NCI-H2227 treated with DMSO at 0.1 percent for 48 hours (cell line): ENCODE data around the gene GNAQ.
A peak's percentile ranks its signal among the peaks of the same experiment; 100 is the strongest.

Experiments
- DNase-seq: peaks from one replicate; lab custom pipeline; 2025; lab: John Stamatoyannopoulos, UW

GNAQ gene

GRCh38 chr9:77815260-77815659 lies 216.4 kb downstream of the GNAQ start:
- no peak for DNase-seq

GRCh38 chr9:77811832-77812231 lies 219.8 kb downstream of the GNAQ start:
- no peak for DNase-seq

- no peak for DNase-seq
Observed at GRCh38 chr9:77810637-77811119, 220.9 kb downstream of the GNAQ start.

DNA sequence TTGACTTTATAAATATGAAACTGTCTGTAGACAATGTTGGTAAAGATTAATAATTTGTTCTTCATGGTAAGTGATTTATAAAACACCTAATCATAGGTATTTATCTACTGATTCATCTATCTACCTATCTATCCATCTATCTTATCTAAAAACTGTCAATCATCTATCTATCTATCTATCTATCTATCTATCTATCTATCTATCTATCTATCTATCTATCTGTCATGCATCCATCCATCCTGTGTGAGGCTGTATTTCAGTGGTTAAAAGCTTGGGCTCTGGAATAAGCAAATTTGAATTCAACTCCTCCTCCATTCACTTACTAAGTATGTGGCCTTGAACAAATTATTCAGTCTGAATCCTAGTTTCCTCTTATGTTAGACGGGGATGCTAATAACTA lies 221.6 kb downstream of the GNAQ start:
- DNase-seq: no peak

GRCh38 chr9:77809552-77809951 lies 222.1 kb downstream of the GNAQ start:
- DNase-seq: no peak

GRCh38 chr9:77808751-77809081 lies 222.9 kb downstream of the GNAQ start:
- no peak for DNase-seq

GRCh38 chr9:77807846-77808750 lies 223.5 kb downstream of the GNAQ start:
- DNase-seq: no peak

GRCh38 chr9:77807281-77807683 lies 224.3 kb downstream of the GNAQ start:
- DNase-seq: no peak

- DNase-seq: no peak
Observed at GRCh38 chr9:77806741-77807140, 224.9 kb downstream of the GNAQ start.

- DNase-seq: no peak
Observed at GRCh38 chr9:77805810-77806209, 225.8 kb downstream of the GNAQ start.

DNA sequence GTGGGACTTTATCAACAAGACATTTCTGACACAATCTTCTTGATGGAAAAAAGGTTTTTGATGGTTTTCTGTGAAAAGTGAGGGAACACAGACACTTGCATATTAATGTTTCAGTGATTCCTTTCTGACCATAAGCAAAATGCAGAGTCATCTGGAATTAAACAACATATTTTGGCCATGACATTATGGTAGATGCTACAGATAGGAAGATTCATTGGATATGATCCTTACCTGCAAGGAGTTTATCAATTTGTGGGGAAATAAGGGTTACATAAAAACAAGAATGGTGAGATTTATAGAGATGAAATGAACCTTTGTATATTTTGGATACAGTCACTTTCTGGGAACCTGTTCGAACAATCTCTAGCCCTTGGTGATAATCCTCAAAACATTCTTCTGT lies 228.2 kb downstream of the GNAQ start:
- DNase-seq: no peak

- peak; percentile 74 for DNase-seq
Observed at GRCh38 chr9:77802515-77803293, 228.9 kb downstream of the GNAQ start.

DNA sequence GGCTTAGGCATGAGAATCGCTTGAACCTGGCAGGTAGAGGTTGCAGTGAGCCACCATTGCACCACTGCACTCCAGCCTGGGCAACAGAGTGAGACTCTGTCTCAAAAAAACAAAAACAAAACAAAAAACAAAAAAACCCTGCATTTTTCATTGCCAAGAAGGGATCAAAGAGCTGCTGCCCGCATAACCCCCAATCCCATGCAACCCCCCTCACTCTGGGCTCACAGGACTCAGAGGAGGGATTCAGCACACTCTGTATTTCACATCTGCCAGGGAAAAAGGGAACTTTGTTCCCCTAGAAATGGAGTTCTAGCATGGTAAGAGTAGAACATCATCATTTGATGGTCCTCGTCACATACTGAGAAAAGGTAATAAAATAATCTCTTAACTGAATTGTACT lies 229.5 kb downstream of the GNAQ start:
- no peak for DNase-seq

- no peak for DNase-seq
Observed at GRCh38 chr9:77800924-77801551, 230.6 kb downstream of the GNAQ start.

DNA sequence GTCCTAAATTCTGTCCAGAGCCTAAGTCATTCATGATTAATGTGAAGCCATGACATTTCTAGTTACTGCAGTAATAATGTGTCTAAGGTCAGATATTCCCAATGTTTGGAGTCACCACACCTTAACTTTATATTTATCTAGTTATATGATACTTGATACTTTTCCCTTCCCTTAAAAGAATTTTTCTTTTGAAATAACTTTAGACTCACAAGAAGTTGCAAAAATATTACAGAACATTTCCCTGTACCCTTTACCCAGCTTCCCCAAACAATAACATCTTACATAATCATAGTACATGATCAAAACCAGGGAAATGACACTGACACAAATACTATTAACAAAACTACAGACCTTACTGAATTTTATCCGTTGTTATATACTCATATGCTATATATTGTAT lies 233.5 kb downstream of the GNAQ start:
- no peak for DNase-seq

DNA sequence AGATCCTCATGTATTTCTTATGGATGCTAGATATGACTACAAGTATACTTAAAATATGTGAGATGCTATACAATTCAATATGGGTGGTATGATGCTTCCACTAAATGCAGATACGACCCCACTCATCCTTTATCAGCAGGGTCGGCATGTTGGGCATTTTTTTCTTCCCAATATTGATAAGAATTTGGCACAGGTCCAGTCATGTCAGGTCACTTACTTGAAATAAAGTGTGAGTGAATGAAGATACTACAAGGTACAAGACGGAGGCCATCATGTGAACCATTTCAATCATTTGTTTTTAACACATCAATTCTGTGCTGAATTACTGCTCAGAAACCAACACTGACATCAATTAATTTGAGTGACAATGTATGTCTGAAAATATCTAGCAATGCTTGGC lies 236.6 kb downstream of the GNAQ start:
- no peak for DNase-seq

DNA sequence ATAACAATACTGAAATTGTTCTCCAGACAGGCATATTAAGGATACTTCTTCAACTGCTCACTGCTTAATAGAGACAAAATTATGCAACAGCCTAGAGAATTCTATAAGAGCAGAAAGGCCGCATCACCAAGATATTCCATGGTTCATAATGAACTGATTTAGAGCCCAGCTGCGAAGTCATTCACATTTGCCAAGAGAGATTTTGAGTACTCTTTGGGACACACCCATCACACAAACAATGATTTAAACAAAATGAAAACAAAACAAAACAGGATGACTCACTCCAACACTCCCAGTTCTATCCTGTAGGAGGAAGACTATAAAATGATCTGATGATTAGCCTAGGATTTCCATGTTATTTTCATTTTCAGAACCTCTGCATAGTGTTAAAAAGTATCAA lies 237.8 kb downstream of the GNAQ start:
- no peak for DNase-seq

GRCh38 chr9:77789891-77790290 lies 241.7 kb downstream of the GNAQ start:
- DNase-seq: no peak

DNA sequence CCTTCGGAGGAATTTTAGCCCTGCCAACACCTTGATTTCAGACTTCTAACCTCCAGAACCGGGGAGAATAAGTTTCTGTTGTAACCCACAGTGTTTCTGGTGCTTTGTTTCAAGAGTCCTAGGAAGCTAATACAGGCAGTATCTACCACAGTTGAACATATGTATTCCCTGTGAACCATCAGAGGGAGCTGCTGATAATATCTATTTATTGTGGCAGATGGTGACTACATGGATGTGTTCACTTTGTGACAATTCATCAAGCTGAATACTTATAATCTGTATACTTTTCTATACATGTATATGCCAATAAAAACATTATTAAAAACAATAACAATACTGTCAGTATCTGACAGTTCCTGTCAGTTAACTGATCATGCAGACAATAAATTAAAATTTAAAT lies 246.3 kb downstream of the GNAQ start:
- no peak for DNase-seq

DNA sequence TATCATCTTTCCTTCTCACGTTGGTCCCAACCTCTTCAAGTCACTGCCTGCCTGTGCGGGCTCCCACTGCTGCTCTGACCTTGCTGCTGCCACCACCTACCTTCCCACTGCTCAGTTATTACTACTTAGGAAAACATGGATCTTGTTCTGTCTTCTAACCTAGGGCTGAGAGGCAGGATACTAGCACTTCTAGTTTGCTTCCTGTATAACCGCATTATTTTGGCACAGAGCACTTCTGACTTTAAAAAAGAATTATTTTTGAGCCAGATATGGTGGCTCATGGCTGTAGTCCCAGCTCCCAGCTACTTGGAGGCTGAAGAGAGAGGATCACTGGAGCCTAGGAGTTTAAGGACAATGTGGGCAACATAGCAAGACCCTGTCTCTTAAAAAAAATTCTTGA lies 248.1 kb downstream of the GNAQ start:
- DNase-seq: no peak

DNA sequence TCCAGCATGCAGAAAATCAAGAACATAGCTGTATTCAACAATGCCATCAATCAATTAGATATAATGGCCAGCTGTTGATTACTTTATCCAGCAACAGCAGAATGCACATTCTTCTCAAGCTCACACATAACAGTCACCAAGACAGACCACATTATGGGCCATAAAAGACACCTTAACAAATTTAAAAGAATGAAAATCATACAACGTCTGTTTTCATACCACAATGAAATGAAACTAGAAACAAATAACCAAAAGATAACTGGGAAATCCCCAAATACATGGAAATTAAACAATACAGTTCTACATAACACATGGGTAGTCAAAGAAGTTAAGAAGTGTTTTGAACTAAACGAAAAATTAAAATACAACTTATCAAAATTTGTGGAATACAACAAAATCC lies 252.6 kb downstream of the GNAQ start:
- no peak for DNase-seq

- DNase-seq: no peak
Observed at GRCh38 chr9:77773381-77773780, 258.2 kb downstream of the GNAQ start.

- no peak for DNase-seq
Observed at GRCh38 chr9:77772646-77773045, 259.0 kb downstream of the GNAQ start.
